HG03060 (cell line): Measurements from ENCODE around the gene TAF15.

Source experiments
- ATAC-seq: cut with Tn5 transposase; IDR thresholded peaks from one replicate; pipeline ENCODE4 v1.9.1; 2021; ENCODE audit warnings: low read depth, moderate number of reproducible peaks; ENCODE audit not compliant: unreplicated experiment

The TAF15 gene

DNA sequence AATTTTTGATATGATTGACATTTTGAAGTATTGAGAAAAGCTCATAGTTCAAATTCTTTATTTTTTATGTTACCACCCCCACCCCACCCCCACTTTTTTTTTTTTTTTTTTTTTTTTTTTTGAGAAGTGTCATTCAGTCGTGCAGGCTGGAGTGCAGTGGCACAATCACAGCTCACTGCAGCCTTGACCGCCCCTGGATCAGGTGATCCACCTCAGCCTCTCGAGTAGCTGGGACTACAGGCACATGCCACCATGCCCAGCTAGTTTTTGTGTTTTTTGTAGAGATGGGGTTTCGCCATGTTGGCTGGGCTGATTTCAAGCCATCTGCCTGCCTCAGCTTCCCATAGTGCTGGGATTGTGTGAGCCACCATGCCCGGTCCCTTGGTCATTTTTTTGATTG lies 7.4 kb downstream of the TAF15 start:
- no peak for ATAC-seq

- ATAC-seq, result no peak
Observed at GRCh38 chr17:35817196-35817595, 7.9 kb downstream of the TAF15 start.

DNA sequence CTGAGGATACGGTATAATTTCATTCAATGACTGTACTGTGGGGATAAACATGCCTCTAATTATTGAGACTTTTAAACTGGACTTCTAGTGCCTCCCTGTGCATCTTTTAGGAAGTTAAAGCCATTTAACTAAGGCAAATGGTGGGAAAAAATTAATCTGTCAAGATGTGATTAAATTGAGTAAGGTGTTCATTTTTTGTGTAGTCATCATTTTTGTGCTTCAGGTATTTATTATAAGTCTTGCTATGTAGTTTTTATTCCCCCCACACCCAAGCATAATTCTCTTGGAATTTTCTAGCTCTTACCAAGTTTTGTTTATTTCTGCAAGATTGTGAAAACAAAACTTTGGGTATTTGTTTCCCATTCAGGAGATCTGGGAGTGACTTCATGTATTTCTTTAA lies 10.2 kb downstream of the TAF15 start:
- ATAC-seq, result no peak

- no peak for ATAC-seq
Observed at GRCh38 chr17:35821308-35821707, 12.0 kb downstream of the TAF15 start.

- ATAC-seq, result no peak
Observed at GRCh38 chr17:35825206-35825605, 15.9 kb downstream of the TAF15 start.

- no peak for ATAC-seq
Observed at GRCh38 chr17:35841101-35841500, 31.8 kb downstream of the TAF15 start.

GRCh38 chr17:35841505-35841904 lies 32.2 kb downstream of the TAF15 start:
- ATAC-seq, result no peak

GRCh38 chr17:35842239-35842638 lies 33.0 kb downstream of the TAF15 start:
- no peak for ATAC-seq

GRCh38 chr17:35843698-35844097 lies 34.4 kb downstream of the TAF15 start:
- no peak for ATAC-seq

DNA sequence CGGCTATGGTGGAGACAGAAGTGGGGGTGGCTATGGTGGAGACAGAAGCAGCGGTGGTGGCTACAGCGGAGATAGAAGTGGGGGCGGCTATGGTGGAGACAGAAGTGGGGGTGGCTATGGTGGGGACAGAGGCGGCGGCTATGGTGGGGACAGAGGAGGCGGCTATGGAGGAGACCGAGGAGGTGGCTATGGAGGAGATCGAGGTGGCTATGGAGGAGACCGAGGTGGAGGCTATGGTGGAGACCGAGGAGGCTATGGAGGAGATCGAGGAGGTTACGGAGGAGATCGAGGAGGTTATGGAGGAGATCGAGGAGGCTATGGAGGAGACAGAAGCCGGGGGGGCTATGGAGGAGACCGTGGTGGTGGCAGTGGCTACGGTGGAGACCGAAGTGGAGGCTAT lies 35.3 kb downstream of the TAF15 start:
- no peak for ATAC-seq

DNA sequence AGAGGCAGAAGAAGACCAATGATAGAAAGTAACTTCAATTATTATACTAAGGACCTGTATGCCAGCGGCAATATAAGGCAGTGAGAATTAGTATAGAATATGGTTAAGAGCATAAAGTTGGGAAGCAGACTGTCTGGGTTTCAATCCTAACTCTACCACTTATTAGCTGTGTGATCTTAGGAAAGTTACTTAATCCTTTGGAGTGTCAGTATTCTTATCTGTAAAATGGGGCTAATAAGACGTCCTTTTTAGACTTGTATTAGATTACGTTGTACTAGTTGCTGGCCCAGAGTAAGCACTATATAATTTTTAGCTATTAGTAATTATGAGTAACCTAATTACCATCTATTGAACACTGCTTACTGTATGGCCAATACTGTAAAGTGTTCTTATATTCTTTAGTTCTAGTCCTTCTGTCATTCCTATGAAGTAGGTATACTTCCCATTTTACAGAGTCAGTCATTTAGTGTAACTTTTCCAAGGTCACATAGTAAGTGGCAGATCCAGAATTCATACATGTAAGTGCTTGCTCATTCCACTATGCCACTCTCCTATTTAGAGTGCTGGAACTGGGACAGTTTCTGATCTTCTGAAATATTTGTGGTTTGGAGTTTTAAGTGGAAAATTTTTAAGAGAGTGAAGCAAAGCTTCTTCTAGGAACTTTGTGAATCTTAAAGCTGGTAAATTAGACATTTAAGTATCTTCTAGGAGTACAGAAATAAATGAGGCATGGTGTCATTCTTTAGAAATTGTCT lies 36.9 kb downstream of the TAF15 start:
- no peak for ATAC-seq

DNA sequence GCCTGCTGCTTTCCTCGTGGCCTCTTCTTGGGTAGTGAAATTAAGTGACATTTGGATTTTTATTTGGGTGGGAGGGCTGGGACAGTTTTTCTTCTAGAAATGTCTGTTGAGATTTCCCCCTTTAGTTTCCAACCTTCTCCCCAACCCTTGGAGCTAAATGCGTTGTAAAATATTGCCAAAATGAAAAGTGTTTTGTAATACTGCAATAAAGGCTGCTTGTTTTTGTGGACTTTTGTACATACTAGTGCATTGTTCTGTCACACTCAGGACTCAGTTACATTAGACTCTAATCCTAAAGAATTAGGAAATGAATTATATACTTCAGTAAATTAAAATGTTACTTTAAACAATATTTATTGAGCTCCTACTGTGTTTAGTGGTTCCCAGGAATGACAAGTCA lies 37.7 kb downstream of the TAF15 start:
- no peak for ATAC-seq

- no peak for ATAC-seq
Observed at GRCh38 chr17:35847633-35848373, 38.5 kb downstream of the TAF15 start.

DNA sequence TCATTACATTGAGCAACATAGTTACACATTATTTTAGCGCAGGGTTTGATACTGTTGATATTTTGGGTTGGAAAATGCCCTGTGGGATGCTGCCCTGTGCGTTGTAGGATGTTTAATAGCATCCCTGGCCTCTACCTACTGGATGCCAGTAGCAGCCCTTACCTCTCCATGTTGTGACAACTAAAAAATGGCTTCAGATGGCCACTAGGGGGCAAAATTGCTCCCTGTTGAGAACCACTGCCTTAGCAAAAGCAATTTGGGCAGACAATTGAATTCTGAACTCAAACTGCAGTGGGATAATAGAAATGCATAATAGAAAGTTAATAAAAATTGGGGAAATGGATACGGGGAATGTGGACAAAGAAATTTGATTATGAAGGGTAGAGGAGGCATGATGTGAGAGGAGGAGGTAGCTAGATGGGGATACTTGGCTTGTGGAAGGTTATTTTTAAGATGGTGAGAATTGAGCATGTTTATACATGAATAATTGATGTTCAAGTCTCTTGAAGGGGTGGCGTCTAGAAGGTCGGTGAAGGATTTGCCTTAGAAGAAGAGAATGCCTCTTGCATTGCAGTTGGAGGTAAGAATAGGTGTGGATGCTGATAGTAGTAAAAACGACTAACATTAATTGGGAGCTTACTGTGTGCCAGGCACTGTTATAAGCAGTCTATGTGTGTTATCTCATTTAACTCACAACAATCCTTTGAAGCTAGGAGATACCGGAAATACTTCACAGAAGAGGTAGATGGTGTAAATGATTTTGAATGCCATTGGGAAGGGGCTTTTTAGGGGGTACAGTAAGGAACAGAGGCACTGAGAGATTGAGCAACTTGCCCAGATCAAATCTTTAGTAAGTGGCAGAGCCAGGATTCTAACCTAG lies 40.4 kb downstream of the TAF15 start:
- no peak for ATAC-seq

DNA sequence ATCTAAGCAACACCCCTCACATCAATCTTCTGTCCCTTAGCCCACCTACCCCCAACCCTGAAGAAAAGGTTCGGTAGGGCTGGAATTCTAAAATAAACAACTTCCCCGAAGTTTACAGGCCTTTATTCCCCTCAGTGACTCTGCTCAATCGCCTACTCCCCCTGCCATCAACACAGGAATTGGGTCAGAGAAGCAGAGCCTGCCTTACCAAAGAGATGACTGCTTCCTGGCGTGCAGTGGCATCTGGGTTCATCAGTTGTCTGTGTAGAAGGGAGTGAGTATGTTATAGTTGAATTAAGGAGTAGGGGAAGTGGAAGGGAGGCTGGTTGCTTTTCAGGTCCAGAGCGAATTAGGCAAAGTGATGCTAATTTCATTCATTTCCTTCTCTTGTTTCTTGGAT lies 46.7 kb downstream of the TAF15 start:
- ATAC-seq, result no peak

- no peak for ATAC-seq
Observed at GRCh38 chr17:35856603-35857002, 47.3 kb downstream of the TAF15 start.

GRCh38 chr17:35864853-35865252 lies 55.6 kb downstream of the TAF15 start:
- ATAC-seq, result no peak

DNA sequence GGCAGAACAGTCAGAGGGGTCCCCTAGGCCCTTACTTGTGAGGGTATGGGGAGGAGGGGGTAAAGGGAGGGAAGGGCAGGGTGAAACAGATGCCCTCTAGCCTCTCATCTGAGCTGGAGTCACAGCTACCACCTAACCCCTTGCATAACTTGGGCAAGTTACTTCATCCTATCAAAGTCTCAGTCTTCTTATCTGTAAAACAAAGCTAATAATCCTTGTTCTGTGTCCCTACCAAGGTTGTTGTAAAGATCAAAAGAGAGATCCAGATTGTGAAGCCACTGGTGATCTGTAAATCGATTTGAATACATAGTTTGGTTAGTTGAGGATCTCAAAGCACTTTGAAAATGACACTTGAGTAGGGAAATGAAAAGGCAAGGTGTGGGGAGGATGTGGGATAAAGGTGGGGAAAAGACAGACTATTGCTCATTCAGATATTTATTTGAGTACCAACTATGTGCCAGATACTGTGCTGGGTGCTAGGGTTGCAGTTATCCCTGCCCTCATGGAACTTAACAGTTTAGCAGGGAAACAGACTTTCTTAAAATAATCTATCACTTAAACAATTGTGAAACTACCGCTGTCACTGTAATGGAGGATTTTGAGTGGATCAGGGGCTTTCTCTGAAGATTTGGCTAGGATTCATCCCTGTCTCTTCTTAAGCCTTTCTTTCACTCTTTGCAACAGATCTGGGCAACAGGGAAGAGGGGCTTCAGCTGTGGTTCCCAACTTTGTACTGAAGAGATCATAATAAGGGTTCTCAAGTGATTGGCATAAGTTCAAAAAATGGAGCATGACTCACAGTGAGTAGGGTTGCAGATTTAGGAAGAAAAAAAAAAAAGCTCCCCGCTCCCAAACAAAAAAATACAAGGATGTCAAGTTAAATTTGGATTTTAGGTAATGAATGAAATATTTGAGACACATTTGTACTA lies 56.4 kb downstream of the TAF15 start:
- no peak for ATAC-seq

DNA sequence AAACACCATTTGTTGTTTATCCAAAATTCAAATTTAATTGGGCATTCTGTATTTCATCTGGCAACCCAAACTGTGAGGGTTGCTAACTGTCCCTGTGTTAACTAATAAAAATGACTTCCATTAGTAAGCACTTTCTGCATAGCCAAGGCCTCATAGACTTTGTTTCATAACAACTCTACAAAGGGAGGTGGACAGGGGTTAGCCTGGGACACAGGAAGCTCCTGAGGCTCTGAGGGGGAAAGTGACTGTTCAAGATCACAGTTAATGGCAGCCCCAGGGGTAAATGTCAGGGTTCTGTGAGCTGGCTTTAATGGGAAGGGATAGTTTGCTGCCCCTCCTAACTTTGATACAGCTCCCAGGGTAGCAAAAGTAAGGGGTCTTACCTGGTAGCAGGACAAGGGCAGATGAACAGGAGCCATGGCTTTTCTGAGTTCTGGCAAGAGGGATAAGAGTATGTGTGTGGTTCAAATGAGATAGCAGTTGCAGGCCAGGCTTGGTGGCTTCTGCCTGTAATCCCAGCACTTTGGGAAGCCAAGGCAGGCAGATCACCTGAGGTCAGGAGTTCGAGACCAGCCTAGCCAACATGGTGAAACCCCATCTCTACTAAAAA lies 57.2 kb downstream of the TAF15 start:
- ATAC-seq, result no peak

GRCh38 chr17:35867574-35867973 lies 58.3 kb downstream of the TAF15 start:
- ATAC-seq, result no peak
